HepG2 (cell line): ENCODE measurements around the gene PNLDC1. TPM values are rescaled to one million over a fixed set of nuclear protein-coding genes. Genes with fewer than 3 reads are reported as not detected.

Experiments
- ATAC-seq: fragments of 200-7000 bp; cut with Tn5 transposase; 3 replicates; pipeline ENCODE4 v1.9.1; 2020; ENCODE audit warnings: mild to moderate bottlenecking, moderate library complexity
- BruUV-seq: library from RNA; stranded (reverse); fragments of 400-500 nt; replicated peaks from 2 replicates; lab custom pipeline; 2021; lab: Mats Ljungman, UMichigan
- CTCF ChIA-PET: fragments of 300-600 bp; formaldehyde crosslinking; extraction: SDS; loops from one replicate; lab custom pipeline; 2021; ENCODE audit warnings: low total read pairs, inconsistent platforms, low intra/inter-chr PET ratio; lab: Yijun Ruan, JAX
- POLR2A ChIA-PET: fragments of 350-600 bp; sonication (Branson Sonifier 250); formaldehyde crosslinking; loops from one replicate; lab custom pipeline; 2020; ENCODE audit warnings: antibody characterized with exemption, inconsistent platforms; lab: Yijun Ruan, JAX
- DNase-seq: peaks from one replicate; pipeline ENCODE4 v3.0.0-alpha.2; 2015; ENCODE audit warnings: low spot score
- FAIRE-seq: peaks from 3 replicates; lab custom pipeline; 2011; peaks lifted over from hg19 to GRCh38; lab: Jason Lieb, UNC
- H2AFZ ChIP-seq: one replicate; pipeline ENCODE4 v1.6.1; 2011; ENCODE audit warnings: low read length, inconsistent platforms
- H3K27ac ChIP-seq: fragments of 300-600 bp; 3 replicates; pipeline ENCODE4 v1.8.0; 2011; ENCODE audit warnings: mixed run types, mild to moderate bottlenecking, mixed read lengths, low read length, inconsistent platforms; ENCODE audit not compliant: insufficient read depth; ENCODE audit errors: extremely low read length
- H3K27me3 ChIP-seq, 2 experiments: fragments of 200-600 bp in 1 of 2; 2 replicates in 1 of 2; 3 replicates in 1 of 2; pipeline versions ENCODE4 v1.6.0 to v1.8.0; 2011; ENCODE audit warnings: low read length in 2 of 2, mild to moderate bottlenecking in 2 of 2, moderate library complexity in 2 of 2, inconsistent platforms in 1 of 2; ENCODE audit not compliant: insufficient read depth in 2 of 2, control insufficient read depth in 1 of 2
- H3K36me3 ChIP-seq, 2 experiments: fragments of 200-600 bp in 1 of 2; replicated peaks in 1 of 2; 2 replicates in 1 of 2; 3 replicates in 1 of 2; pipeline versions ENCODE4 v1.5.1 to v1.8.0; 2011; ENCODE audit warnings: low read length in 2 of 2, inconsistent platforms in 1 of 2; ENCODE audit not compliant: insufficient read depth in 2 of 2, control insufficient read depth in 1 of 2
- H3K4me1 ChIP-seq: 2 replicates; pipeline ENCODE4 v1.5.1; 2012; ENCODE audit warnings: low read length, inconsistent platforms; ENCODE audit not compliant: insufficient read depth
- H3K4me2 ChIP-seq: 2 replicates; pipeline ENCODE4 v1.6.0; 2011; ENCODE audit warnings: low read depth, low read length, inconsistent platforms
- H3K4me3 ChIP-seq, 3 experiments: fragments of 200-600 bp in 1 of 3; sonication (generic), shearing (Covaris generic) in 1 of 3; replicated peaks in 1 of 3; 2 replicates each; pipeline ENCODE4 v1.5.1; 2011 to 2016; ENCODE audit warnings: low read length in 3 of 3, inconsistent platforms in 2 of 3, low read depth in 2 of 3, mild to moderate bottlenecking in 2 of 3, control low read depth in 1 of 3, mixed read lengths in 1 of 3; ENCODE audit not compliant: insufficient read depth in 1 of 3
- H3K79me2 ChIP-seq: one replicate; pipeline ENCODE4 v1.6.1; 2011; ENCODE audit warnings: low read length, inconsistent platforms; ENCODE audit not compliant: insufficient read depth
- H3K9ac ChIP-seq: 2 replicates; pipeline ENCODE4 v1.6.0; 2011; ENCODE audit warnings: mild to moderate bottlenecking, low read depth, low read length, inconsistent platforms; ENCODE audit not compliant: insufficient read depth
- H3K9me3 ChIP-seq: 2 replicates; pipeline ENCODE4 v1.5.1; 2012; ENCODE audit warnings: mild to moderate bottlenecking, low read length
- H4K20me1 ChIP-seq: 2 replicates; pipeline ENCODE4 v1.6.0; 2011; ENCODE audit warnings: inconsistent platforms, mild to moderate bottlenecking, low read length, moderate library complexity; ENCODE audit not compliant: insufficient read depth
- LRRFIP1 ChIP-seq: sonication (generic); formaldehyde crosslinking; conservative IDR thresholded peaks from 2 replicates; pipeline ENCODE4 v1.4.0; 2020; ENCODE audit warnings: missing genetic modification reagents
- MATR3 ChIP-seq: sonication (generic); formaldehyde crosslinking; IDR thresholded peaks from 2 replicates; pipeline ENCODE4 v1.4.0; 2020; ENCODE audit warnings: missing genetic modification reagents
- MIER3 ChIP-seq: IDR thresholded peaks from 2 replicates; pipeline ENCODE4 v1.6.1; 2016; ENCODE audit warnings: missing compliant biosample characterization, borderline replicate concordance
- ZBTB1 ChIP-seq: sonication (generic); formaldehyde crosslinking; IDR thresholded peaks from 2 replicates; pipeline ENCODE4 v1.4.0; 2020; ENCODE audit warnings: missing genetic modification reagents, borderline replicate concordance
- ZBTB26 ChIP-seq: IDR thresholded peaks from 2 replicates; pipeline ENCODE4 v1.6.1; 2016; ENCODE audit warnings: missing compliant biosample characterization, missing genetic modification reagents, borderline replicate concordance
- ZNF75D ChIP-seq: sonication (generic); formaldehyde crosslinking; IDR thresholded peaks from 2 replicates; pipeline ENCODE4 v1.8.1; 2023; ENCODE audit warnings: missing genetic modification reagents, mild to moderate bottlenecking, borderline replicate concordance
- ZSCAN20 ChIP-seq: sonication (generic); formaldehyde crosslinking; IDR thresholded peaks from 2 replicates; pipeline ENCODE4 v1.4.0; 2020; ENCODE audit warnings: missing genetic modification reagents, mild to moderate bottlenecking, borderline replicate concordance
- WGBS: methylation state at CpG from one replicate; pipeline ENCODE4 v1.1.6; 2017; ENCODE audit warnings: low lambda C conversion rate; 5-methylcytosine and 5-hydroxymethylcytosine counted together
- in situ Hi-C: cut with HindIII; loops from 2 replicates; pipeline ENCODE4 v1.10.0; 2017; ENCODE audit warnings: low pct_unique_long_range_greater_than_20kb; ENCODE audit not compliant: extremely low pct_ligation_motif_present
- intact Hi-C: fragments of 100-400 bp; cut with micrococcal nuclease; formaldehyde crosslinking; loops from one replicate; pipeline ENCODE4 v1.10.0; 2022; ENCODE audit not compliant: unreplicated experiment
- polyA plus RNA-seq, 8 experiments: library from polyadenylated mRNA; depleted of rRNA in 3 of 8; stranded (reverse) in 7 of 8; unstranded in 1 of 8; fragments of >200 nt; fragmentation: Illumina TruSeq in 4 of 8; extraction: Trizol in 4 of 8; gene quantifications; 2 replicates each; pipeline versions ENCODE4 v1.2.1 to v1.2.3, GENCODE V29; 2011 to 2016; ENCODE audit warnings: low read depth in 4 of 8, missing spikeins in 1 of 8, mixed read lengths in 1 of 8; ENCODE audit not compliant: insufficient read depth in 1 of 8
- total RNA-seq, 5 experiments: library from RNA; depleted of rRNA; stranded (reverse); fragments of >200 nt; fragmentation: Illumina TruSeq; extraction: Trizol; gene quantifications; 2 replicates each; pipeline ENCODE4 v1.2.3, GENCODE V29; 2016; ENCODE audit warnings: low read depth in 1 of 5

Gene PNLDC1
- total and polyA plus RNA-seq, 2 of the 13 experiments (the other 11 are each of a cell fraction or from before 2014, with no cell fraction given): not detected

- TF ChIP-seq ZSCAN20 (CRISPR knock-in tag) (no peak), ZBTB26 (CRISPR knock-in tag) (no peak), ZNF75D (CRISPR knock-in tag) (no peak), MATR3 (CRISPR knock-in tag) (no peak)
Observed at GRCh38 chr6:159860482-159860881, 60.4 kb downstream of the PNLDC1 start (continued).

GRCh38 chr6:159862103-159862502 lies 62.0 kb downstream of the PNLDC1 start:
- Histone ChIP-seq H3K79me2 (no peaks in the 10 kb centered on the region), H3K36me3 (no peaks in the 10 kb centered on the region), H3K4me2 (no peak overlapping the region), H3K4me3 (no peak overlapping the region), H4K20me1 (no peaks in the 10 kb centered on the region)
- no peak for DNase-seq
- TF ChIP-seq MIER3 (CRISPR knock-in tag) (no peak), LRRFIP1 (no peak), ZBTB1 (CRISPR knock-in tag) (no peak)
- TF ChIP-seq, all 625 proteins: peak for 0
- Histone ChIP-seq H3K27me3 (peaks cover 10% of the 10 kb centered on the region in 2 experiments; a peak in 3 of 5 replicates), H3K27ac (no peak overlapping the region), H3K9me3 (no peaks in the 10 kb centered on the region), H2AFZ (no peak overlapping the region), H3K9ac (no peak overlapping the region), H3K4me1 (0 out of 2 replicates have a peak, but pooled peaks cover 9% of the 10 kb centered on the region)
- FAIRE-seq (no peak), ATAC-seq (no peak)
- WGBS: 7% methylated on average over 5 of the region's 5 CpGs
- intact Hi-C loops: loop anchor here (5.0 kb wide), 1 partner anchor 180 kb away; no protein-coding TSS in a partner anchor
- ChIA-PET POLR2A (no interaction called here), CTCF (interaction anchor here (2.1 kb wide), 1 partner anchor 80 kb away, joined by 18 read pairs; no protein-coding TSS in a partner anchor)
- in situ Hi-C loops: no loop called here
- no TSS peak for BruUV-seq
